ENCODE data around the gene RPTN.

Gene RPTN, protein sequence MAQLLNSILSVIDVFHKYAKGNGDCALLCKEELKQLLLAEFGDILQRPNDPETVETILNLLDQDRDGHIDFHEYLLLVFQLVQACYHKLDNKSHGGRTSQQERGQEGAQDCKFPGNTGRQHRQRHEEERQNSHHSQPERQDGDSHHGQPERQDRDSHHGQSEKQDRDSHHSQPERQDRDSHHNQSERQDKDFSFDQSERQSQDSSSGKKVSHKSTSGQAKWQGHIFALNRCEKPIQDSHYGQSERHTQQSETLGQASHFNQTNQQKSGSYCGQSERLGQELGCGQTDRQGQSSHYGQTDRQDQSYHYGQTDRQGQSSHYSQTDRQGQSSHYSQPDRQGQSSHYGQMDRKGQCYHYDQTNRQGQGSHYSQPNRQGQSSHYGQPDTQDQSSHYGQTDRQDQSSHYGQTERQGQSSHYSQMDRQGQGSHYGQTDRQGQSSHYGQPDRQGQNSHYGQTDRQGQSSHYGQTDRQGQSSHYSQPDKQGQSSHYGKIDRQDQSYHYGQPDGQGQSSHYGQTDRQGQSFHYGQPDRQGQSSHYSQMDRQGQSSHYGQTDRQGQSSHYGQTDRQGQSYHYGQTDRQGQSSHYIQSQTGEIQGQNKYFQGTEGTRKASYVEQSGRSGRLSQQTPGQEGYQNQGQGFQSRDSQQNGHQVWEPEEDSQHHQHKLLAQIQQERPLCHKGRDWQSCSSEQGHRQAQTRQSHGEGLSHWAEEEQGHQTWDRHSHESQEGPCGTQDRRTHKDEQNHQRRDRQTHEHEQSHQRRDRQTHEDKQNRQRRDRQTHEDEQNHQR

DNA sequence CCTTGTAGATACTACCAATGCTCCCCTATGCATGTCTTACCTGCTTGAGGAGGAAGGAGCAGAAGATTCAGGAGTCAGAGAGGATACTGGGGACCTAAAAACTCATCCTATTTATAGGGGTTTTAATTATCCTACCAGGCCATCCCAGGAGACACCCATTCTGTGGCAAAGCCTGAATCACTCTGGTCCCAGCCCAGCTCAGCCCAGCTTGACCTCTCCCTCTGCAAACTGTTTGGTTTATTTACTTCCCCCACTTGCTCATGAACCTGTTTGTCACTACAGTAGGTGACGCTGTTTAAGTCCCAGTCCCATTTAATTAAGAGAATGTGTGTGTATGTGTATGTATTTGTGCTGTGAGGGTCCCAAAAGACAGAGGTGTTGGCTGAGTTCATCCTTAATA lies at the start of gene RPTN:
Gene RPTN, minus strand, starts transcription at position 85 of the 400 bp plus-strand sequence. CDS start 1,339 bp downstream, outside the sequence.
- DNase-seq (ENCODE audit: low spot score): no peak

DNA sequence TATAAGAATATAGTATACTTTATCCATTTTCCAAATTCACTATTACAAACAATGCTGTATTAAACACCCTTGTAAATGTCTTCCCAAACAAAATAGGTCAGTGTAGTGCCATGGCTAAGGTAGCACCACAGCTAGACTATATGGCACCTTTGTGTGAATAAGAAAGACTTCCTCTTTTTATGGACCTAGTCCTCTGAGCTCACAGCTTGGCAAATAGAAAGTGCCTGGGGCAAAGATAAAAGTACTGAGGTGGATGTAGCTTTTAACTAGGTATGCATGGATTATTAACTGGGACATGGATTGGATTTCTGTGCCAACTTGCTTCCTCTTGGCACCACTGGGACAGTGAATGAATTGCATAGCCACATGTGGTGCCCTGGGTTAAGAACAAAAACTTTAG lies 40.0 kb upstream of the RPTN start:
- no peak for DNase-seq (ENCODE audit: low spot score)

DNA sequence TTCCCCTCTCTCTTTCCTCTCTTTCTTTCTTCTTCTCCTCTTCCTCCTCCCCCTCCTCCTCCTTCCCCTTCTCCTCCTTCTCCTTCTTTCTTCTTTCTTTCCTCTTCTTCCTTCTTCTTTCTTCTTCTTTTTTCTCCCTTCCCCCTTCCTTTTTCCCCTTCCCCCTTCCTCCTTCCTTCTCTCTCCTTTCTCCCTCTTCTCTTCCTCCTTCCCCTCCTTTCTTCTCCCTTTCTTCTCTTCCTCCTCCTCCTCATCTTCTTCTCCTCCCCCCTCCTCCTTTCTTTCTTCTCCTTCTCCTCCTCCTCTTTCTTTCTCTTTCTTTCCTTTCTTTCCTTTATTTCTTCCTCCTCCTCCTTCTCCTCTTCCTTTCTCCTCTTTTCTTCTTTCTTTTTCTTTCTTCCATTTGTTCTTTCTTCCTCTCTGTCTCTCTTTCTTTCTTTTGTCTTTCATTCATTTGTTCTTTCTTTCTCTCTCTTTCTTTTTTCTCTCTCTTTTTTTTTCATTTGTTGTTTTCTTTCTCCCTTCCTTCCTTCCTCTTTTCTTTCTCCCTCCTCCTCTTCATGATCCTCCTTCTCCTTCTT lies 38.4 kb upstream of the RPTN start:
- DNase-seq (ENCODE audit: low spot score): no peak

DNA sequence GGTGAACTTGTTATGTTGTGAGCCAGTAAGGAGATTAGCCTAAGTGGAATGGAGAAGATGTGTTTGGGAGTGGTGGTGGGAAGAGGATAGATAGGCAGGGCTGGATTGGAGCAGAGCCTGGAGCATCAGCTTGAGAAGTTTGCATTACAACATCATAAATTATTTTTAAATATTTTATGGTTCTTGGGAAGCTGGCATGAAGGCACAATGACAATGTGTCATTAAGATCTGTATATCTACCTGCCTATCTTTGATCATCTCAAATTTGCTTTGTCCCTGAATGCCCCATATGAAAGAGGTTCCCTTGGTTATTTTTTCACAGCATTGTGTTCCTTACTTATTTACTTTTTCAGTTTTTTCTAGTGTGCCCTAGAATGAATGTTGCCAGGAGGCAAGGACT lies 32.7 kb upstream of the RPTN start:
- no peak for DNase-seq (ENCODE audit: low spot score)

DNA sequence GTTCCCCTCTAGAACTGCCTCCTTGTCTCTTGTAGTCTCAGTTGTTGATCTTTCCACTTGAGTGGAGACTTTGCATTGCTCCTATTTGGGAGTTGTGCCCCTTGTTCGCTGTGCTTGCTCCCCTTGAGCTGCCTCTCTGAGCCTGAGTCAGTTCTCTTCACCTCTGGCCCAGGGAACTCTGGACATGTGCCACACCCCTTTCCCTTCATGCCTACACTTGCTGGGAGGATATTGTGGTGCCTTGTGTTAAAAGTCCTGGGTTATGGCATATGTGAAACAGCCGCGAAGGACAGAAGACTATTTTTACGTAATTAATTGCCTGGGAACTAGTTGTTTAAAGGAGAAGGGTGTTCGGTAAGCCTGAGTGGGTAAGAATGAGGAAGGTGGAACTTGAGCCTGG lies 32.2 kb upstream of the RPTN start:
- no peak for DNase-seq (ENCODE audit: low spot score)

DNA sequence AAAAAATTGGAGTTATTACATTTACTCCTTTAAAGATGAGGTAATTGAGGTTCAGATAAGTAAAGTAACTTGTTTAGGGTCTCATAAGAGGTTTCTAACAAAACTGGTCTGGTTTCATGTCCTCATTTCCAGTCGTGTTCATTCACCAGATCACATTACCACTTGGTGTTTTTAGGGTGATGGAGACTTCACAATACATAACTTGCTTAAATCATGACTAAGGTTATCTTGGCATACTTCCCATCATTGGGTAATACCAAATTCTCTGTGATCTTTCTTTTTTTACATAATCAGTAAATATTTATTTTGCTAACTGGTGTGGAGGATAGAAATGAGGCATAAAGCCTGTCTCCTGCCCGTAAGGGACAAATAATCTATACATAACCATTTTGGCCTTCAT lies 31.6 kb upstream of the RPTN start:
- no peak for DNase-seq (ENCODE audit: low spot score)

DNA sequence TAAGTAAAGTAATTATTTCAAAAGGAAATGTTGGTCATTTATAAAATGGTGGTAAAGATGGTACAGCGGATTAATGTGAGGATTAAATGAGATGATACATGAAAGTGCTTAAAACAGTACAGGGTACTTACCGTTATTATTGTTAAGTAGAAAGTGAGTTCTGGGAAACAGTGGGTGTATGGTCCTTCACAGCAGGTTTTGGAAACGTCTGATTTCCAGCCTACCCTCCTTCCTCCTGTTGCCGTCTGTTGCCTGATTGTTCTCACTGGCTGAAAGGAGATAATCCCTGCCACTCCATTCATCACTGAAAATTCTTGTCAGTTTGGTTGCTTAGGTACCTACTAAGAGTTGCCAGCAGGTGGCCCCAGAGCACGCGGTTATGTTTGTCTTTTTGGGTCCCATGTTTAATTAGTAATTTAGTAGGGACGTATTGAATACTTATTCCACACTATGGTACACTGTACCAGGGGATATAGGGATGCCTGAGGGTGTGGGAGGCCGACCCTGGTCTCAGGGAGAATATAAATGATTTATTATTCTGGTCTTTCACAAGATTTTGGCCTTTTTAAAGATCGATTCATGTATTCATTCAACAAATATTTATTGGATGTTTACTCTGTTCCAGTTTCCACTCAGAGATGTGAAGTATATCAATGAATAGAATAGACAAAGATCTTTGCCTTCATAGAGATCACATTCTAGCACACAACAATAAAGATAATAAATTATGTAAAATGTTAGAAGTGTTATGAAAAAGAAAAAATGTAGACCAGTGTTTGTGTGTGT lies 30.8 kb upstream of the RPTN start:
- peak; percentile 68 for DNase-seq (ENCODE audit: low spot score)

DNA sequence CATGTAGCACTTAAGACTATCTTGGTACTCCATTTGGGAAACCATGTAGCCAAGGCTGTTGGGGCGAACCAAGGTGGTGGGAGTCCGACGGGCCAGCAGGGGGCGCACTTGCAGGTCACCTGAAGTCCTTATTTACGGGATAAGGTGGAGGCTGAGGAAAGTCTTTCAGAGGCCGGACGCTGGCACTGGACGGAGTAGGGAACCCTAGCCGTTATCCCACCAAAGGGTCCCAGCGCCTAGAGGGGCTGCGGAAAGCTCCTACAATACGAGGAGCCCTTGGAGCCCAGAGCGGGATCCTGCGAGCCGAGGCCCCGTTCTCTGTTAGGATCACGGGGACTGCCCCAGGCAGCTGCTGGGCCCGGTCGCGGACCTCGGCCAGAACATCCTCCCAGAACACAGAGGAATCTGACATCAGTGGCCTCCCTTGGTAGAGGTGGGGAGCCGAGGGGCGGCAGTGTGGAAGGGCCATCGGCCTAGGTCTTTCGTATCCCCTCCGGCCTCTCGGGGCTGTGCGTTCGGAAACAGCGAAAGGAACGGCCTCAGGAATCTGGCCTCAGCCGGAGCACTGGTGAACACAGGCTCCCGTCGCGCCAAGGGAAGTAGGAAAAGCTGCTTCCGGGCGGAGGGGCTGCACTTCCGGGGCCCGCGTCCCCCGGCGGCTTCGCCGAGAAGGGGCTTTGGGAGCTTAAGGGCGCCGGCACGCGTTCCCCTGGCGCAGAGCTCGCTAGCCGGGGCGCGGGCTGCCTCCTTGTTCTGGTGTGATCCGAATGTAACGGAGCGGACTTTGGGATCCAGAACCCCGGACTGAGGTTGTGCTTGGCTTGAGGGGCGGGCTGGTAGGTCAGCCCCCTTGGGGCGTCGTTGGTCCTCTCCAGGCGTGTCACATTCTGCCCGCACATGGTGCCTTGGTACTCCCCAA lies 29.9 kb upstream of the RPTN start:
- peak; percentile 74 for DNase-seq (ENCODE audit: low spot score)

DNA sequence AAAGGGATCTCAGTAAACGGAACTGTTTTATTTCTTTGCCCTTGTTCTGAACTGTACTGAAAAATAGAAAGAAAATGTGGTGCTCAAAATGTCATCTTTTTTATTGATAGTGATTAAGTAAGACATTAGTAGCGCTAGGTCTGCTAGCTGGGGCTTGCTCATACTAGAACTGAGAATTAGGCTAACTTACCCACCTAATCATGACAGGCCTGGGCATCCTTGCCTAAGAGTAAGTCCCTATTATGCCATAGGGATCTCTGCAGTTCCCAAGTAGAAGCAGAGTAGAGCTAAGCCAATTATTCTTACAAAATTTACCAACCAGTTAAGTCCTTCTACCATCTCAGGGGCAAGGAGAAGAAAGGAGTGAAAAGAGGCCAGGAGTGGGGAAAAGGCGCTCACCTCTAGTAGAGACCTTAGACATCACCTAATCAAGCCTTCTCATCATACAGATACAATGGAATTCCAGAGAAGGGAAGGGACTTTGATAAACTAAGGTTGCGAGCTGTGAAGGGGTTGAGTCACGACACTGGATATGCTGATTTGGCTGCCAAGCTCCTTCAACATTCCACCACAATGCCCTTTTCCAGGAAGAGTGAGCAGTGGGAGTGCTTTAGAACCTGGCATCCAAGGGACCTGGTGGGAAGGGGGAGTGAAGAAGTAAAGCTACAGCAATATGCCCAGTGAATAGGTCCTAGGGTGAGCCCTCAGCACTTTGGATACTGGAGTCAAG lies 27.7 kb upstream of the RPTN start:
- DNase-seq (ENCODE audit: low spot score): no peak

DNA sequence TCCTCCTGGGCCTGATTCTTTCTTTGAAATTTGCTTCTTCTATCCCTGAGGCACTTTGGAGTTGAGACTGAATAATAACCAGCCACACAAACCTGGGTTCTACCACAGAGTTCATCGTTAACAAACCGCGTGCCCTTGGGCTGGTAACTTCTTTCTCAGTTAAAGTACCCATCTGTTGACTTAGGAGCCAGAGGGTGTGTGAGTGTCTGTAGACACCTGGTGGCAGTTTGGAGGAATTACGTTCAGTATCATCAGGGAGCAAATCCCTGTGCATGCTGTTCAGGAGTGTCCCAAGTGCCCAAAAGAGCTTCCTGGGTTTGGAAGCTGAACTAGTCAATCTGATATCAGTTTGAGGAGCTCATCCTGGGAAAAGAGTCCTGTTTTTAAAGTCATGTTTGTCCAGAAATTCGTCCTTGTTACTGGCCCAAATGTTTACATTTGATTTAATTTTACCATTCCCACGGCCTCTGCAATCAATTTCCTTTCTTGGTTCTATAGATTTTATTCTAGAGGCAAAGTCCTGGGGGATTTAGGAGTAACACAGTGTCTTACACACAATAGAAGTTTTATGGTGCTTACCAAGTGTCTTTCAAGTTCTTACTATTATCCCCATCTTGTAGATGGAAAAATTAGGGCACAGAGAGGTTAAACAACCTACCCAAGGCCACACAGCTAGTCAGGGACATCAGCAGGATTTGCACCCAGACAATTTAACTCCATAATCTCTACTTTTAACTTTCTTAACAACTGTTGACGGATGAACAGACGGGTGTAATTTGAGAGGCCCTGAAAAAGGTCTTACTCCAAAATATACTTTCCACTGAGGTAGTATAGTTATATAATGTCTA lies 26.7 kb upstream of the RPTN start:
- DNase-seq (ENCODE audit: low spot score): peak; percentile 52

DNA sequence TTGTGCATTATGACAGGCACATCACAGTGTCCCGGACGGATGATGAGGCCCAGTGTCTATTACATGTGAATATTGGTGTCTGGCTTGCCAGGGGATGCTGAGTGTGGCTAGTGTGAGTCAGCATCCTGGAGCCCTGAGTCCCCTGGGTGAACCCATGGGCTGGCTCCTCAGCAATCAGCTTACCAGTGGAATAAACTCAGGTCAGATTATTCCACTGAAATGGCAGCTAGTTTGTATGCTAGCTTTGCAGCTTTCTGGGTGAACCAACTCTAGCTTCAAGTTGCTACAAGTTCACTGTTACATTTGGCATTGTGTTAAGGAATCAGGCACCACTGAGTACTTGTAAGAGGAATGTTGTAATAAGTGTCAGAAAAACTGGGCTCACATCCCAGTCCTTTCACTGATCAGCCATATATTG lies 23.9 kb upstream of the RPTN start:
- peak; percentile 4 for DNase-seq (ENCODE audit: low spot score)

DNA sequence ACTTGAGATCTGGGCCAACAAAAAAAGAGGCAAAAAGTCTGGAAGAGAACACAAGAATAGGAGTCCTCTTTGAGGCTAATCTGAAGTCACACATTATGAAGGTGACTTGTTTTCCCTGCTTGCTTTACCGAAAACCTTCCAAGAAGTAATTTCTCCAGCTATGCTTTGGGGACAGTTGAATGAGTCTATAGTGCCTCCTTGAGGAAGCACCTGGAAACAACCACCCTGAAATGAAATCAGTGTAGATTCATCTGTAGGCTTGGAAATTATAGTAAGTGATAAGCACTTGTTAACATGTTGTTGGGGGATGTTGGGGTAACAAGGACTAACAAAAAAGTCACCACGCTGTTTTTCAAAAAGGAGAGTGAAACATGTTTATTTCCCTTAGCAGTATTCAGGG lies 23.4 kb upstream of the RPTN start:
- peak; percentile 16 for DNase-seq (ENCODE audit: low spot score)

DNA sequence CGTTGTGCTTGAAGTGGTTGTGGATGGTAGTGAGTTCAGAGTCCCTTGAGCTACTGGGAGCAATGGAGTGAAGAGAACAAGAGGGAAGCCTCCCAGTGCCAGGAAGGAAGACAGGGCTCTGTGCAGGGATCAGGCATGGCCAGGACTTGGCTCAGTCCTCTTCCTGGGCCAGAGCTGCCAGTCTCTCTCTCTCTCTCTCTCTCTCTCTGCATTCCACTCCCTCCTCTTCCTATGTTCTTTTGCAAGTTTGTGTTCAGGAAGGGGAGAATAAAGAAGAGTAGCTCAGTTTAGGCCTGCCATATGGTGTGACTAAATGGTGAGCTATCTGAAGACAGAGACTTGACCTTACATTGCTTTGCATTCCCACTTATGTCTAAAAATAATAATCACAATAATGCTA lies 20.5 kb upstream of the RPTN start:
- DNase-seq (ENCODE audit: low spot score): no peak

DNA sequence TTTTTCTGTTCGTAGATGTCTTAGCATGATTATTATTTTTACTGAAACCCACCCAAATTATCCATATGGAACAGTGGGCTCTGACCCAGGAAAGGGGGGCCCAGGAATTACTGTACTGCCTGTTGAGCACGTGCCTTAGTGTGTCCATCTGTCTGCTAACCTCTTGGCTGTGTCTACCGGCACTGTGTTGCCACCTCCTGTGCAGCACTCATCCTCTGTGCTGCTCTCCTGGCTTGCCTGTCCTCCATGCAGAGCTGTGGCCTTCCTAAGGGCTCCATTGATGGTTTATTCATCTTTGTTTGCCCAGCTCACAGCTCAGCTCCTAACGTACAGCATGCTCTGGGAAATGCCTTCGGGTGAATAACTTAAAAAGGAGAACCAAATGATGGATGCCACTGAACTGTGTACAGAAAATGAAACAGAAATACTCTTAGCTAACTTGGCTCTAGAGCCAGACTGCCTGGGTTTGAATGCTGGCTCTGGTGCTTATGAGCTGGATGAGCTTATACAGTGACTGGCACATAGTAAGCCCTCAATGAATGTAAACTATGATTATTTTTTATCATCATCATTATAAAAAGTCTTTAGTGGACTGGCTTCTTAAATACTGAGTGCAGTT lies 11.4 kb upstream of the RPTN start:
- no peak for DNase-seq (ENCODE audit: low spot score)

DNA sequence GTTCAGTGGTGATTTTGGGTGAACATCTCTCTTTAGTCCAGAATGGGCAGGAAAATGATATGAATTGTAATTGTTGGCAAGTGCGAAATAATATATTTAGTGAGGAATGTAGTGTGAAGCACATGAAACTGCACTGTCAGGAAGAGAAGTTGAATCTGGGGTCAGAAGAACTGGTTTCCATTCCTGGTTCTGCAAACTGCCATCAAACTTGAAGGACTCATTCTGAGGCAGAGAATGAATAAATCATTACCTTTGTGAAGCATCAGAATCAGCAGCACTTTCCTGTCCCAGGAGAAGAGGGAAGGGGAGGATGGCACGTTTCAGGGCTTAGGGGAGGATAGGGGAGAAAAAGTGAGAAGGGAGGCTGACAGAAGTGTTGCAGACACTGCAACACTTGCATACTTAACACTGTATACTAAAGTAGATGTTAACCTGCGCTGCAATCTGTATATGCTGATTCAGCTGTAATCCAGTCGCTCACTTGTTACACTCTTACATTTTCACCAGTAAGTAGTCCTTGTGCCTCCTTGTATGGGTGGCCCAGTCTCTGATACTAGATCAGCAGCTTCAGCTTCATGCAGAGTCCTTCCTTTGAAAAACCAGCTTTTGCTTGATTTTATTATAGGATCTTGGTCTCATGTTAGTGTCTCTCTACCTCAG lies 10.5 kb upstream of the RPTN start:
- no peak for DNase-seq (ENCODE audit: low spot score)

DNA sequence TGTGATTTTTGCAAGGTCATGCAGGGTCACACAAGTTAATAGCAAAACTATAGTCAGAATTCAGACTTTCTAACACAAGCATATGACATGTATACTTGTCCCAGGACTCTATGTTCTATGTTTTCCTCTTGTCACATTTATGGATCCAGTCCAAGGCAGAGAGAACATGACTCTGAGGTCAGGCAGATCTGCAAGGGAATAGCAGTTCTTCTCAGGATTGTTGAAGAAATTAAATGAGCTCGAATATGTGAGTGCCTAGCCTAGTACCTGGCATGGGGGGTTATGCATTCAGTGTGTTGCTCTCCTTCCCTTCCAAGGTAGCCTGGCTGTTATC lies 9.5 kb upstream of the RPTN start:
- no peak for DNase-seq (ENCODE audit: low spot score)

DNA sequence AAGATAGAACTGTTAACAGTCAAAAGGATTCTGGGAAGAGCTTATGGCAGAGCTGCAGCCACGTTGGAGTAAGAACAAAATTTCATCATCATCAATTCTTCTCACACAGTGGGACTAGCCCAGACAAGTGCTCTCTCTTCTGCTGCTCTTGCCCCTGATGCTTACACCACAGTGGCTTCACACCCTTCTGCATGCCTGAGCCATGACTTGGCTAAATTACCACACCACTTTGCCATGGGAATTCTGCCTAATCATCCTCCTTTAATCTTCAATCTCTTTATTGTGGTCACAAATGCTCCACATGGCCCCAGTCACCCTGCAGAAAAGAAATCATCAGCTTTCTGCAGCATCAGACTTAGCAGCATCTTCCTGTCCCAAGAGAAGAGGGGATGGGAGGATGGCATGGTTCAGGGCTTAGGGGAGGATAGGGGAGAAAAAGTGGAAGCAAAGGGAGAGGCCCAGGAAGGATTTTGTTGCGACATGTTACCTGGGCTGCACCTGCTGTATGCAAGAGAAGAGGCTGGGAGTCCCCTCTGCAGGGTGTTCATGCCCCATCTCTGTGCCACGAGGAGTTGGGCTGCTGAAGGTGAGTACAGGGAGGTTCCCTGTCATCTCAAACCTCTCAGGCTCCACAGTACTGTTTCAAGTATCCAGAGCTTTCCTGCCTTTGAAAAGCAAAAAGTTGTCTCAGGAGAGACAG lies 9.0 kb upstream of the RPTN start:
- no peak for DNase-seq (ENCODE audit: low spot score)

DNA sequence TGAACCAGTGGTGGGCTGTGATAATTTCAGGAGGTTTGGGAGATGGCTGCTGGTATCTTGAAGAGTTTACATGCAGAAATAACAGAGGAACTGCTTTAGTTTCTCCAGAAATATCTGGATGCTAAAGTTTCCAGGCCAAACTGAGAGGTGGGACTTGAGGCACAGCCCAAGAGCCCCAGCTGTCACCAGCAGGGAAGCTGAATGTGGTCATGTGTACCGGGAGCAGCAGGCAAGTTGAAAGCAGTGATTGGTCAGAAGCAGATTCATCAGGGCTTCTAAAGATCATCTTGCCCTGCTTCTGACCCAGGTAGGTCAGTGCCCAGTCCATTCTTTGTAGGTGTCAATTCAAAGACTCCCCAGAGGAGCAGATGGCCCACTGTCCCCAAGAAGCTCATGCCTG lies 7.9 kb upstream of the RPTN start:
- DNase-seq (ENCODE audit: low spot score): no peak

Data from activated CD4-positive, alpha-beta T cell treated with anti-CD3 and anti-CD28 coated beads, Interleukin-2, Interleukin-4, amounts not matched to agents 100 ng/mL and 50 ng/mL, durations not matched to agents 16 hours and 8 hours (primary cell).